ENCODE results near the gene SLC9A9.

DNA sequence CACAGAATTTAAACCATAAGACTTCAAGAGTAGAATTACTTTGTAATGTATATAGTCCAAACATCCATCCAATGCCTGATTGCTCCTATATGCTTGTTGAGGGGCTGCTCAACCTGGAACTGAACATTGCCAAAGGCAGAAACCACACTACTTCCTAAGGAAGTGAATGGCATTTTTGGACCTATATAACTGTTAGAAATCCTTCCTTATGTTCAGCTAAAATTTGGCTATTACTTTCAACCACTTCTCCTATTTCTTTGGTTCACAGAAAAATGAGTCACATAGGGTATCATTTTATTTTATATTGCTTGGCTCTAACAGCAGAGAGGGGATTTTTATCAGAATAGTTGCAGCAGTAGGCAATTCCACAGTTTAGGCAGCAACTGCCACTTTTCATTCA is 342.1 kb downstream of the SLC9A9 start:
- TF ChIP-seq EP300 (IDR thresholded peaks at IDR 0.05; ENCODE audit: low read depth) (no peak), CTCF (IDR thresholded peaks at IDR 0.05) (no peak), POLR2A (IDR thresholded peaks at IDR 0.05) (no peak), POLR2AphosphoS5 (IDR thresholded peaks at IDR 0.05) (no peak)

Data from transverse colon (tissue), 4 donors.